Activated B cell treated with CpG ODN at 0.5 μM for 24 hours (primary cell): ENCODE data around the gene ATP10B. TPM values are rescaled to one million over a fixed set of nuclear protein-coding genes. Genes with fewer than 3 reads are reported as not detected.

ENCODE experiments used
- ATAC-seq: fragments of 200-7000 bp; cut with Tn5 transposase; one replicate; pipeline ENCODE4 v1.10.0; 2021; ENCODE audit warnings: low read depth, mild to moderate bottlenecking, moderate library complexity
- CTCF ChIA-PET: fragments of 350-600 bp; sonication (Branson Sonifier 250); formaldehyde crosslinking; loops from one replicate; lab custom pipeline; 2021; ENCODE audit warnings: antibody characterized with exemption; lab: Charles Lee
- POLR2A ChIA-PET: fragments of 350-600 bp; sonication (Branson Sonifier 250); formaldehyde crosslinking; loops from one replicate; lab custom pipeline; 2021; ENCODE audit warnings: antibody characterized with exemption; lab: Charles Lee
- DNase-seq: peaks from one replicate; pipeline ENCODE4 v3.0.0; 2022
- H3K27ac Mint-ChIP-seq: one replicate; pipeline ENCODE4 v1.8.0; 2020; ENCODE audit warnings: mixed read lengths
- H3K27me3 Mint-ChIP-seq: one replicate; pipeline ENCODE4 v1.8.0; 2021; ENCODE audit warnings: mixed read lengths
- H3K36me3 Mint-ChIP-seq: one replicate; pipeline ENCODE4 v1.8.0; 2021; ENCODE audit warnings: low read depth, mixed read lengths
- H3K4me1 Mint-ChIP-seq: one replicate; pipeline ENCODE4 v1.8.0; 2021; ENCODE audit warnings: mixed read lengths
- H3K4me3 Mint-ChIP-seq: one replicate; pipeline ENCODE4 v1.8.0; 2020; ENCODE audit warnings: mild to moderate bottlenecking, mixed read lengths
- H3K9me3 Mint-ChIP-seq: one replicate; pipeline ENCODE4 v1.8.0; 2020; ENCODE audit warnings: mixed read lengths
- CTCF ChIP-seq: fragments of 200-600 bp; IDR thresholded peaks from one replicate; pipeline ENCODE4 v1.8.0; 2022; ENCODE audit warnings: antibody characterized with exemption, mild to moderate bottlenecking
- intact Hi-C: fragments of 100-400 bp; cut with micrococcal nuclease; formaldehyde crosslinking; loops from one replicate; pipeline ENCODE4 v1.15.1; 2024
- total RNA-seq: library from RNA; stranded (reverse); gene quantifications from 2 replicates; pipeline ENCODE4 v1.2.3, GENCODE V29; 2022

The ATP10B gene
- total RNA-seq, 1 donor from 2014 or later = not detected

DNA sequence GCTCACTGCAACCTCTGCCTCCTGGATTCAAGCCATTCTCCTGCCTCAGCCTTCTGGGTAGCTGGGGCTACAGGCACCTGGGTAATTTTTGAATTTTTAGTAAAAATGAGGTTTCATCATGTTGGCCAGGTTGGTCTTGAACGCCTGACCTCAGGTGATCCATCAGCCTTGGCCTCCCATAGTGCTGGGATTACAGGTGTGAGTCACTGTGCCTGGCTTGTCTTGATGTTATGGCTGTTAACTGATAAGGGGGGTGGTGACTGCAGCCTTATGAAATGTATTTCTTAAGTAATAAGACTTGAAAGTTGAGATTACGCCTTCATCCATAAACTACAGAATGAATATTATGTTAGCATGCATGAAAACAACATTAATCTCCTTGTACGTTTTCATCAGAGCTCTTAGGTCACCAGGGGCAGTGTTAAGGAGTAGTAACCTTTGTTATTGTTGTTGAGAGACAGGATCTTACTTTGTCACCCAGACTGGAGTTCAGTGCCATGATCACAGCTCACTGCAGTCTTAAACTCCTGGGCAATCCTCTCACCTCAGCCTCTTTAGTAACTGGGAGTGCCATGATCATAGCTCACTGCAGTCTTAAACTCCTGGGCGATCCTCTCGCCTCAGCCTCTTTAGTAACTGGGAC, 148.3 kb downstream of the ATP10B start:
- intact Hi-C loops = loop anchor here (10.0 kb wide), 1 partner anchor 269 kb away; no protein-coding TSS in a partner anchor
- H3K4me1 Mint-ChIP-seq = peaks cover 5% of the 10 kb centered on the region
- H3K27me3 Mint-ChIP-seq = peaks cover 10% of the 10 kb centered on the region
- H3K36me3 Mint-ChIP-seq = no peaks in the 10 kb centered on the region
- H3K9me3 Mint-ChIP-seq = no peaks in the 10 kb centered on the region
- ChIA-PET POLR2A (no interaction called here), CTCF (no interaction called here)
- no peak overlapping the region for H3K27ac Mint-ChIP-seq
- TF ChIP-seq CTCF = no peak
- ATAC-seq (no peak), DNase-seq (no peak)
- H3K4me3 Mint-ChIP-seq = no peak overlapping the region

GRCh38 chr5:160702934-160703333, 149.1 kb downstream of the ATP10B start:
- H3K4me1 Mint-ChIP-seq = peaks cover 5% of the 10 kb centered on the region
- no peak overlapping the region for H3K27ac Mint-ChIP-seq
- ChIA-PET POLR2A (no interaction called here), CTCF (no interaction called here)
- intact Hi-C loops = loop anchor here (10.0 kb wide), 1 partner anchor 268 kb away; no protein-coding TSS in a partner anchor
- H3K9me3 Mint-ChIP-seq = no peaks in the 10 kb centered on the region
- no peak for TF ChIP-seq CTCF
- H3K4me3 Mint-ChIP-seq = no peak overlapping the region
- ATAC-seq = peak; percentile 54
- no peaks in the 10 kb centered on the region for H3K36me3 Mint-ChIP-seq
- H3K27me3 Mint-ChIP-seq = peaks cover 12% of the 10 kb centered on the region
- DNase-seq = no peak

DNA sequence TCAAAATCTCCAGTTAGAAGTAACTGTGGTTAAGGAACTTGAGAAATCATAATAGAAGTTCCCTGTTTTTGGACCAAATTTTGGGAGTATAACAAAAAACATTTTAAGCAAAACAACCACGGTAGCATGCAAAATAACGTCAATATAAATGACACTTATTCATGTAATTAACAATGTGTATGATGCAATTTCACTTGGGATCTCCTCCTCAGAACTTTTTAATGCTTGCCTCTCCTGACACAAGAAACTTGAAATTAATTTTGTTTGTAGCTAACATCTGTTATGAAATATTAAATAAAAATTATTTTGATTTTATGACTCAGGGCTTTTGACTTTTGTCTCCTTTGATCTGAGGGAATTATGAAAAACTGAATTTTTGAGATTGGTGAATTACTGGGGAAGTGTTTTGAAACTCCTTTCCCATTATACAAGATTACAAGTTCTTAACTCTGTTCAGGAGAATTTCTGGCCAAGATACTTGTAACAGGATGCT, 149.7 kb downstream of the ATP10B start:
- ChIA-PET POLR2A (no interaction called here), CTCF (no interaction called here)
- Mint-ChIP-seq H3K36me3 (no peaks in the 10 kb centered on the region), H3K4me3 (no peak overlapping the region), H3K4me1 (peaks cover 5% of the 10 kb centered on the region), H3K9me3 (no peaks in the 10 kb centered on the region), H3K27me3 (peaks cover 15% of the 10 kb centered on the region), H3K27ac (no peak overlapping the region)
- intact Hi-C loops = loop anchor here (10.0 kb wide), 1 partner anchor 268 kb away; no protein-coding TSS in a partner anchor
- no peak for ATAC-seq
- no peak for TF ChIP-seq CTCF
- no peak for DNase-seq

DNA sequence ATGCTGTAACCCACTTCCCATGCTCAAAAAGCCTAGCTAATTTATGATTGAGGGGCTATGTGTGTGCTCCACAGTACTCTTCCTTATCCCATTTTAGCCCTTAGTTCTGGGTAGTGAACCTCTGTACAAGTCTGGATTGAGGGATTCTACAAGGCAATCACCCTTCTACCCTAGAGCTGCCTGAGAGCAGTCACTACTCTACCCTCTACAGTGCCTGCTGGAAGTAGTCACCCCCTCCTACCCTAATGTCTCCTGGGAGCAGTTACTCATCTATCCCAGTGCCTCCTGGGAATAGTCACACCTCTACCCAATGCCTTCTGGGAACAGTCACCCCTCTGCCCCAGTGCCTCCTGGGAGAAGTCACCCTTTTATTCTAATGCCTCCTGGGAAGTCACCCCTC, 150.6 kb downstream of the ATP10B start:
- Mint-ChIP-seq H3K4me1 (peaks cover 5% of the 10 kb centered on the region), H3K36me3 (no peaks in the 10 kb centered on the region), H3K9me3 (no peaks in the 10 kb centered on the region), H3K27me3 (peaks cover 15% of the 10 kb centered on the region), H3K27ac (no peak overlapping the region), H3K4me3 (no peak overlapping the region)
- DNase-seq (no peak), ATAC-seq (no peak)
- POLR2A ChIA-PET = no interaction called here
- intact Hi-C loops = loop anchor here (10.0 kb wide), 1 partner anchor 267 kb away; no protein-coding TSS in a partner anchor
- CTCF ChIA-PET = no interaction called here
- TF ChIP-seq CTCF = no peak

GRCh38 chr5:160699301-160699700, 152.7 kb downstream of the ATP10B start:
- peaks cover 12% of the 10 kb centered on the region for H3K27me3 Mint-ChIP-seq
- CTCF ChIA-PET = no interaction called here

More at GRCh38 chr5:160699301-160699700, 152.7 kb downstream of the ATP10B start:
- no peak for DNase-seq
- no peaks in the 10 kb centered on the region for H3K36me3 Mint-ChIP-seq
- peaks cover 5% of the 10 kb centered on the region for H3K4me1 Mint-ChIP-seq
- intact Hi-C loops = no loop called here
- POLR2A ChIA-PET = no interaction called here
- ATAC-seq = no peak
- no peak overlapping the region for H3K4me3 Mint-ChIP-seq
- no peak overlapping the region for H3K27ac Mint-ChIP-seq
- no peak for TF ChIP-seq CTCF
- H3K9me3 Mint-ChIP-seq = no peaks in the 10 kb centered on the region
